Hepatocyte (in vitro differentiated cells): ENCODE data around the gene PIGL.
"Not testable (repeated sequence)": the region's sequence is repeated elsewhere in the genome, so short reads cannot be mapped to it uniquely, and the experiment has no call there.

Experiments used
- EZH2 ChIP-seq: fragments of 200-600 bp; sonication (generic); IDR thresholded peaks from 2 replicates; pipeline ENCODE4 v1.6.1; 2016; ENCODE audit warnings: antibody characterized with exemption, mild to moderate bottlenecking, borderline replicate concordance
- TF ChIP-seq, protein P1 (sequence below): fragments of 200-600 bp; sonication (generic); IDR thresholded peaks from 2 replicates; pipeline ENCODE4 v1.5.1; 2016; ENCODE audit warnings: antibody characterized with exemption, mild to moderate bottlenecking; ENCODE audit not compliant: poor library complexity

DNA sequence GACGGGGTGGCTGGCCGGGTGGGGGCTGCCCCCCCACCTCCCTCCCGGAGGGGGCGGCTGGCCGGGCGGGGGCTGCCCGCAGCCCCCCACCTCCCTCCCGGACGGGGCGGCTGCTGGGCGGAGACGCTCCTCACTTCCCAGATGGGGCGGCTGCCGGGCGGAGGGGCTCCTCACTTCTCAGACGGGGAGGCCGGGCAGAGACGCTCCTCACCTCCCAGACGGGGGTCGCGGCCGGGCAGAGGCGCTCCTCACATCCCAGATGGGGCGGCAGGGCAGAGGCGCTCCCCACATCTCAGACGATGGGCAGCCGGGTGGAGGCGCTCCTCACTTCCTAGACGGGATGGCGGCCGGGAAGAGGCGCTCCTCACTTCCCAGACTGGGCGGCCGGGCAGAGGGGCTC is 95.1 kb downstream of the PIGL start:
- TF ChIP-seq EZH2 = not testable (repeated sequence)
- TF ChIP-seq, protein P1, sequence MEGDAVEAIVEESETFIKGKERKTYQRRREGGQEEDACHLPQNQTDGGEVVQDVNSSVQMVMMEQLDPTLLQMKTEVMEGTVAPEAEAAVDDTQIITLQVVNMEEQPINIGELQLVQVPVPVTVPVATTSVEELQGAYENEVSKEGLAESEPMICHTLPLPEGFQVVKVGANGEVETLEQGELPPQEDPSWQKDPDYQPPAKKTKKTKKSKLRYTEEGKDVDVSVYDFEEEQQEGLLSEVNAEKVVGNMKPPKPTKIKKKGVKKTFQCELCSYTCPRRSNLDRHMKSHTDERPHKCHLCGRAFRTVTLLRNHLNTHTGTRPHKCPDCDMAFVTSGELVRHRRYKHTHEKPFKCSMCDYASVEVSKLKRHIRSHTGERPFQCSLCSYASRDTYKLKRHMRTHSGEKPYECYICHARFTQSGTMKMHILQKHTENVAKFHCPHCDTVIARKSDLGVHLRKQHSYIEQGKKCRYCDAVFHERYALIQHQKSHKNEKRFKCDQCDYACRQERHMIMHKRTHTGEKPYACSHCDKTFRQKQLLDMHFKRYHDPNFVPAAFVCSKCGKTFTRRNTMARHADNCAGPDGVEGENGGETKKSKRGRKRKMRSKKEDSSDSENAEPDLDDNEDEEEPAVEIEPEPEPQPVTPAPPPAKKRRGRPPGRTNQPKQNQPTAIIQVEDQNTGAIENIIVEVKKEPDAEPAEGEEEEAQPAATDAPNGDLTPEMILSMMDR = not testable (repeated sequence)
